ENCODE data around the gene PCDH1.

- TF ChIP-seq, protein P1, sequence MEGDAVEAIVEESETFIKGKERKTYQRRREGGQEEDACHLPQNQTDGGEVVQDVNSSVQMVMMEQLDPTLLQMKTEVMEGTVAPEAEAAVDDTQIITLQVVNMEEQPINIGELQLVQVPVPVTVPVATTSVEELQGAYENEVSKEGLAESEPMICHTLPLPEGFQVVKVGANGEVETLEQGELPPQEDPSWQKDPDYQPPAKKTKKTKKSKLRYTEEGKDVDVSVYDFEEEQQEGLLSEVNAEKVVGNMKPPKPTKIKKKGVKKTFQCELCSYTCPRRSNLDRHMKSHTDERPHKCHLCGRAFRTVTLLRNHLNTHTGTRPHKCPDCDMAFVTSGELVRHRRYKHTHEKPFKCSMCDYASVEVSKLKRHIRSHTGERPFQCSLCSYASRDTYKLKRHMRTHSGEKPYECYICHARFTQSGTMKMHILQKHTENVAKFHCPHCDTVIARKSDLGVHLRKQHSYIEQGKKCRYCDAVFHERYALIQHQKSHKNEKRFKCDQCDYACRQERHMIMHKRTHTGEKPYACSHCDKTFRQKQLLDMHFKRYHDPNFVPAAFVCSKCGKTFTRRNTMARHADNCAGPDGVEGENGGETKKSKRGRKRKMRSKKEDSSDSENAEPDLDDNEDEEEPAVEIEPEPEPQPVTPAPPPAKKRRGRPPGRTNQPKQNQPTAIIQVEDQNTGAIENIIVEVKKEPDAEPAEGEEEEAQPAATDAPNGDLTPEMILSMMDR (IDR thresholded peaks at IDR 0.05), result no peak
- no peak for TF ChIP-seq POLR2A (IDR thresholded peaks at IDR 0.05)
Measured at GRCh38 chr5:141853895-141854626, 24.1 kb downstream of the PCDH1 start.
